ENCODE data around the gene CMKLR1.

GRCh38 chr12:108318472-108319275 lies 20.4 kb downstream of the CMKLR1 start:
- TF ChIP-seq TAF1 (IDR thresholded peaks at IDR 0.05; ENCODE audit: borderline replicate concordance, insufficient read depth, low read length): no peak
- TF ChIP-seq, protein P1, sequence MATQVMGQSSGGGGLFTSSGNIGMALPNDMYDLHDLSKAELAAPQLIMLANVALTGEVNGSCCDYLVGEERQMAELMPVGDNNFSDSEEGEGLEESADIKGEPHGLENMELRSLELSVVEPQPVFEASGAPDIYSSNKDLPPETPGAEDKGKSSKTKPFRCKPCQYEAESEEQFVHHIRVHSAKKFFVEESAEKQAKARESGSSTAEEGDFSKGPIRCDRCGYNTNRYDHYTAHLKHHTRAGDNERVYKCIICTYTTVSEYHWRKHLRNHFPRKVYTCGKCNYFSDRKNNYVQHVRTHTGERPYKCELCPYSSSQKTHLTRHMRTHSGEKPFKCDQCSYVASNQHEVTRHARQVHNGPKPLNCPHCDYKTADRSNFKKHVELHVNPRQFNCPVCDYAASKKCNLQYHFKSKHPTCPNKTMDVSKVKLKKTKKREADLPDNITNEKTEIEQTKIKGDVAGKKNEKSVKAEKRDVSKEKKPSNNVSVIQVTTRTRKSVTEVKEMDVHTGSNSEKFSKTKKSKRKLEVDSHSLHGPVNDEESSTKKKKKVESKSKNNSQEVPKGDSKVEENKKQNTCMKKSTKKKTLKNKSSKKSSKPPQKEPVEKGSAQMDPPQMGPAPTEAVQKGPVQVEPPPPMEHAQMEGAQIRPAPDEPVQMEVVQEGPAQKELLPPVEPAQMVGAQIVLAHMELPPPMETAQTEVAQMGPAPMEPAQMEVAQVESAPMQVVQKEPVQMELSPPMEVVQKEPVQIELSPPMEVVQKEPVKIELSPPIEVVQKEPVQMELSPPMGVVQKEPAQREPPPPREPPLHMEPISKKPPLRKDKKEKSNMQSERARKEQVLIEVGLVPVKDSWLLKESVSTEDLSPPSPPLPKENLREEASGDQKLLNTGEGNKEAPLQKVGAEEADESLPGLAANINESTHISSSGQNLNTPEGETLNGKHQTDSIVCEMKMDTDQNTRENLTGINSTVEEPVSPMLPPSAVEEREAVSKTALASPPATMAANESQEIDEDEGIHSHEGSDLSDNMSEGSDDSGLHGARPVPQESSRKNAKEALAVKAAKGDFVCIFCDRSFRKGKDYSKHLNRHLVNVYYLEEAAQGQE (IDR thresholded peaks at IDR 0.05; ENCODE audit: insufficient read depth in 1 of 2, low read depth in 2 of 2, low read length in 2 of 2): no peak
- TF ChIP-seq POLR2AphosphoS5 (IDR thresholded peaks at IDR 0.05; ENCODE audit: low read depth, low read length): no peak
